A549 (cell line): ENCODE data around the gene BCL11B. TPM values are rescaled to one million over a fixed set of nuclear protein-coding genes. Genes with fewer than 3 reads are reported as not detected.

Experiments
- ATAC-seq, 2 experiments: fragments of 200-7000 bp in 1 of 2; fragments of >200 bp in 1 of 2; cut with Nextera tagmentation in 1 of 2; cut with Tn5 transposase in 1 of 2; 3 replicates each; pipeline versions ENCODE4 v1.8.0 to v1.9.1; 2018 to 2020; ENCODE audit warnings: mild to moderate bottlenecking in 1 of 2, moderate library complexity in 1 of 2
- CTCF ChIA-PET: fragments of 300-600 bp; sonication (Branson Sonifier 250); formaldehyde crosslinking; extraction: SDS; loops from one replicate; lab custom pipeline; 2021; ENCODE audit warnings: antibody characterized with exemption, inconsistent platforms; lab: Yijun Ruan, JAX
- POLR2A ChIA-PET: fragments of 350-600 bp; formaldehyde crosslinking; extraction: SDS; loops from one replicate; lab custom pipeline; 2021; ENCODE audit warnings: antibody characterized with exemption, inconsistent platforms; lab: Yijun Ruan, JAX
- DNase-seq, 2 experiments: peaks; one replicate each; pipeline versions ENCODE4 v3.0.0 to v3.0.0-alpha.2; 2011 to 2016; ENCODE audit warnings: low read depth in 1 of 2, low spot score in 1 of 2
- FAIRE-seq: peaks from 2 replicates; lab custom pipeline; 2011; peaks lifted over from hg19 to GRCh38; lab: Jason Lieb, UNC
- H3K27ac ChIP-seq, 2 experiments: fragments of >200 bp; sonication (Bioruptor Twin); formaldehyde crosslinking; 3 replicates each; pipeline ENCODE4 v1.5.1; 2016 to 2017
- H3K4me1 ChIP-seq: fragments of >200 bp; sonication (Bioruptor Twin); formaldehyde crosslinking; 3 replicates; pipeline ENCODE4 v1.6.1; 2016
- H3K4me2 ChIP-seq: fragments of >200 bp; sonication (Bioruptor Twin); formaldehyde crosslinking; 3 replicates; pipeline ENCODE4 v1.6.1; 2016
- H3K4me3 ChIP-seq: fragments of >200 bp; sonication (Bioruptor Twin); formaldehyde crosslinking; 3 replicates; pipeline ENCODE4 v1.5.1; 2016
- H3K9me3 ChIP-seq: fragments of >200 bp; sonication (Bioruptor Twin); formaldehyde crosslinking; 3 replicates; pipeline ENCODE4 v1.6.1; 2016
- CBX2 ChIP-seq: fragments of 200-600 bp; sonication (generic); IDR thresholded peaks from 2 replicates; pipeline ENCODE4 v1.6.1; 2016; ENCODE audit warnings: low read depth, mild to moderate bottlenecking, borderline replicate concordance
- CEBPB ChIP-seq, 2 experiments: fragments of >200 bp in 1 of 2; sonication (Bioruptor Twin) in 1 of 2; formaldehyde crosslinking in 1 of 2; IDR thresholded peaks; 2 replicates each; pipeline ENCODE4 v1.6.1; 2012 to 2016
- CTCF ChIP-seq: fragments of >200 bp; sonication (Bioruptor Twin); formaldehyde crosslinking; IDR thresholded peaks from 3 replicates; pipeline ENCODE4 v1.5.1; 2016
- EHMT2 ChIP-seq: fragments of 200-600 bp; sonication (generic); IDR thresholded peaks from 2 replicates; pipeline ENCODE4 v1.6.1; 2016; ENCODE audit warnings: antibody characterized with exemption, low read depth, mild to moderate bottlenecking, moderate library complexity
- EP300 ChIP-seq, 2 experiments: fragments of >200 bp; sonication (Bioruptor Twin); formaldehyde crosslinking; IDR thresholded peaks; 2 replicates in 1 of 2; 3 replicates in 1 of 2; pipeline ENCODE4 v1.6.1; 2016 to 2017
- FOSB ChIP-seq: fragments of 250-450 bp; sonication (Bioruptor Pico); IDR thresholded peaks from 2 replicates; pipeline ENCODE4 v1.5.0; 2020; ENCODE audit warnings: mild to moderate bottlenecking, moderate library complexity
- FOXS1 ChIP-seq: fragments of 250-450 bp; sonication (Bioruptor Pico); IDR thresholded peaks from 2 replicates; pipeline ENCODE4 v1.5.0; 2020; ENCODE audit warnings: mild to moderate bottlenecking, moderate library complexity
- GATA3 ChIP-seq: IDR thresholded peaks from 2 replicates; pipeline ENCODE4 v1.6.1; 2012; ENCODE audit warnings: borderline replicate concordance
- HES2 ChIP-seq: fragments of >200 bp; sonication (Bioruptor Twin); formaldehyde crosslinking; IDR thresholded peaks from 2 replicates; pipeline ENCODE4 v1.6.1; 2016
- HEYL ChIP-seq: fragments of 250-450 bp; sonication (Bioruptor Pico); IDR thresholded peaks from 2 replicates; pipeline ENCODE4 v1.8.0; 2021; ENCODE audit warnings: mild to moderate bottlenecking, moderate library complexity
- HOXA7 ChIP-seq: fragments of 250-450 bp; sonication (Bioruptor Pico); IDR thresholded peaks from 2 replicates; pipeline ENCODE4 v1.5.0; 2020; ENCODE audit warnings: mild to moderate bottlenecking, moderate library complexity
- HOXB13 ChIP-seq: fragments of 250-450 bp; sonication (Bioruptor Pico); IDR thresholded peaks from 2 replicates; pipeline ENCODE4 v1.5.0; 2020; ENCODE audit warnings: low read depth, mild to moderate bottlenecking, moderate library complexity
- KDM5A ChIP-seq: fragments of 200-600 bp; sonication (generic); IDR thresholded peaks from 2 replicates; pipeline ENCODE4 v1.6.1; 2016; ENCODE audit warnings: antibody characterized with exemption, mild to moderate bottlenecking
- MAFK ChIP-seq: fragments of 450-650 bp; IDR thresholded peaks from 2 replicates; pipeline ENCODE4 v1.6.1; 2014; ENCODE audit not compliant: partially characterized antibody
- NFE2L2 ChIP-seq: fragments of 150-350 bp; conservative IDR thresholded peaks from 2 replicates; pipeline ENCODE4 v1.6.1; 2014; ENCODE audit warnings: low read length
- NPAS2 ChIP-seq: fragments of 250-450 bp; sonication (Bioruptor Pico); IDR thresholded peaks from 2 replicates; pipeline ENCODE4 v1.8.0; 2022; ENCODE audit warnings: mild to moderate bottlenecking, moderate library complexity, borderline replicate concordance
- PBX3 ChIP-seq: IDR thresholded peaks from 2 replicates; pipeline ENCODE4 v1.6.1; 2012
- PHF8 ChIP-seq: fragments of 200-600 bp; sonication (generic); IDR thresholded peaks from 2 replicates; pipeline ENCODE4 v1.6.1; 2016; ENCODE audit warnings: low read depth, mild to moderate bottlenecking, antibody characterized with exemption, moderate library complexity, borderline replicate concordance
- POLR2AphosphoS2 ChIP-seq: conservative IDR thresholded peaks from 2 replicates; pipeline ENCODE4 v1.6.1; 2012; ENCODE audit warnings: low read length, improper control_type of control experiment, inconsistent platforms
- RAD21 ChIP-seq, 2 experiments: fragments of >200 bp in 1 of 2; sonication (Bioruptor Twin) in 1 of 2; formaldehyde crosslinking in 1 of 2; IDR thresholded peaks in 1 of 2; conservative IDR thresholded peaks in 1 of 2; 2 replicates in 1 of 2; 3 replicates in 1 of 2; pipeline ENCODE4 v1.6.1; 2012 to 2018; ENCODE audit warnings: inconsistent platforms in 1 of 2
- RARB ChIP-seq: fragments of 250-450 bp; sonication (Bioruptor Pico); IDR thresholded peaks from 2 replicates; pipeline ENCODE4 v1.8.0; 2021; ENCODE audit warnings: mild to moderate bottlenecking, moderate library complexity
- REST ChIP-seq: fragments of 200-600 bp; sonication (generic); IDR thresholded peaks from 2 replicates; pipeline ENCODE4 v1.6.1; 2016; ENCODE audit warnings: antibody characterized with exemption, mild to moderate bottlenecking, moderate library complexity
- RFX5 ChIP-seq: fragments of 450-650 bp; IDR thresholded peaks from 2 replicates; pipeline ENCODE4 v1.7.1; 2014; ENCODE audit warnings: antibody characterized with exemption, mild to moderate bottlenecking, moderate library complexity
- SMC3 ChIP-seq: fragments of >200 bp; sonication (Bioruptor Twin); formaldehyde crosslinking; IDR thresholded peaks from 3 replicates; pipeline ENCODE4 v1.6.1; 2018; ENCODE audit warnings: inconsistent platforms
- SREBF2 ChIP-seq: fragments of 450-650 bp; IDR thresholded peaks from 2 replicates; pipeline ENCODE4 v1.6.1; 2014; ENCODE audit warnings: mild to moderate bottlenecking, moderate library complexity
- TFCP2L1 ChIP-seq: fragments of 250-450 bp; sonication (Bioruptor Pico); IDR thresholded peaks from 2 replicates; pipeline ENCODE4 v1.5.0; 2021; ENCODE audit warnings: mild to moderate bottlenecking
- TP53 ChIP-seq: fragments of 250-450 bp; sonication (Bioruptor Pico); IDR thresholded peaks from 2 replicates; pipeline ENCODE4 v1.5.0; 2021; ENCODE audit warnings: mild to moderate bottlenecking, moderate library complexity
- WGBS: methylation state at CpG from one replicate; pipeline ENCODE4 v1.1.6; 2017; ENCODE audit errors: missing lambda C conversion rate; 5-methylcytosine and 5-hydroxymethylcytosine counted together
- polyA plus RNA-seq, 4 experiments: library from polyadenylated mRNA; depleted of rRNA in 3 of 4; stranded (reverse); fragments of >200 nt; fragmentation: RNase III in 1 of 4; extraction: RNeasy Plus Mini Kit Qiagen cat#74134 plus additional on column Dnase treatment in 1 of 4; gene quantifications; 2 replicates in 3 of 4; 3 replicates in 1 of 4; pipeline ENCODE4 v1.2.3, GENCODE V29; 2011 to 2017

Gene BCL11B
- polyA plus RNA-seq, 2 of the 4 experiments (the other 2 are of a cell fraction), result 0.43 to 0.49 TPM

- no peak overlapping the region for H3K4me3 ChIP-seq
- no peak for DNase-seq
- no peak overlapping the region for H3K27ac ChIP-seq
- FAIRE-seq, result peak; percentile 13
- H3K9me3 ChIP-seq, result peaks cover 6% of the 10 kb centered on the region; the same call in 1 of the 3 replicates
- 61% methylated on average over 1 of the region's 1 CpG for WGBS
- POLR2A ChIA-PET, result no interaction called here
- no peak for TF ChIP-seq MAFK
- TF ChIP-seq KDM5A, result no peak
- TF ChIP-seq EP300 (IDR thresholded peaks at IDR 0.05), result no peak
- TF ChIP-seq NFE2L2, result no peak
- TF ChIP-seq TP53 (CRISPR knock-in tag), result no peak
- no peak for TF ChIP-seq TFCP2L1 (CRISPR knock-in tag)
- no peak for TF ChIP-seq FOXS1
- no peak for TF ChIP-seq NPAS2
- TF ChIP-seq EHMT2, result no peak
- TF ChIP-seq CEBPB (IDR thresholded peaks at IDR 0.05), result no peak
- no peak for TF ChIP-seq RARB
- no peak for TF ChIP-seq CTCF
- no peak for TF ChIP-seq PHF8
- no peak for TF ChIP-seq CBX2
- no peak for TF ChIP-seq HES2
- TF ChIP-seq POLR2AphosphoS2, result no peak
- no peak for TF ChIP-seq SREBF2
- TF ChIP-seq HOXA7, result no peak
- TF ChIP-seq GATA3, result no peak
- TF ChIP-seq HOXB13, result no peak
- TF ChIP-seq, all 56 proteins: peak for 0
- no peak for ATAC-seq
- Histone ChIP-seq H3K4me1 (no peaks in the 10 kb centered on the region), H3K4me2 (no peak overlapping the region)
- CTCF ChIA-PET, result interaction anchor here (1.8 kb wide), 1 partner anchor 16 kb away, joined by 5 read pairs; no protein-coding TSS in a partner anchor
Measured at GRCh38 chr14:99304208-99304607, 32.2 kb upstream of the BCL11B start.

- ChIA-PET POLR2A (no interaction called here), CTCF (interaction anchor here (0.8 kb wide), 1 partner anchor 116 kb away, joined by 3 read pairs; no protein-coding TSS in a partner anchor)
- Histone ChIP-seq H3K4me2 (no peak overlapping the region), H3K4me1 (no peaks in the 10 kb centered on the region), H3K4me3 (no peak overlapping the region), H3K9me3 (peaks cover 6% of the 10 kb centered on the region; the same call in 1 of the 3 replicates), H3K27ac (no peak overlapping the region)
- FAIRE-seq (peak; percentile 13), ATAC-seq (no peak), DNase-seq (no peak)
- TF ChIP-seq PHF8 (no peak), REST (no peak), SMC3 (no peak), RARB (no peak), NPAS2 (no peak), HEYL (no peak), POLR2AphosphoS2 (no peak), GATA3 (no peak), FOSB (CRISPR knock-in tag) (no peak), HES2 (no peak), CEBPB (IDR thresholded peaks at IDR 0.05) (no peak), EP300 (IDR thresholded peaks at IDR 0.05) (no peak), RAD21 (conservative IDR thresholded peaks at IDR 0.05 in 1 of 2, IDR thresholded peaks at IDR 0.05 in 1 of 2) (no peak), RFX5 (no peak), PBX3 (no peak)
Measured at GRCh38 chr14:99300190-99300589, 28.2 kb upstream of the BCL11B start.
